Muscle of back (tissue), 11 donors: ENCODE data around the gene SH3RF1. TPM values are rescaled to one million over a fixed set of nuclear protein-coding genes. Genes with fewer than 3 reads are reported as not detected.
"Not testable (repeated sequence)": the region's sequence is repeated elsewhere in the genome, so short reads cannot be mapped to it uniquely, and the experiment has no call there.

ENCODE experiments used
- DNase-seq, 3 donors: peaks; one replicate each; pipeline versions ENCODE4 v3.0.0 to v3.0.0-alpha.2; 2013
- polyA plus RNA-seq, 10 donors: library from polyadenylated mRNA; unstranded; fragments of 120-200 nt; gene quantifications; one replicate each; pipeline ENCODE4 v1.2.1, GENCODE V29; 2013; ENCODE audit not compliant: insufficient read length in 10 of 10

Gene SH3RF1
- polyA plus RNA-seq, 10 donors = 13.2 to 20.5 (median 17.4) TPM

DNA sequence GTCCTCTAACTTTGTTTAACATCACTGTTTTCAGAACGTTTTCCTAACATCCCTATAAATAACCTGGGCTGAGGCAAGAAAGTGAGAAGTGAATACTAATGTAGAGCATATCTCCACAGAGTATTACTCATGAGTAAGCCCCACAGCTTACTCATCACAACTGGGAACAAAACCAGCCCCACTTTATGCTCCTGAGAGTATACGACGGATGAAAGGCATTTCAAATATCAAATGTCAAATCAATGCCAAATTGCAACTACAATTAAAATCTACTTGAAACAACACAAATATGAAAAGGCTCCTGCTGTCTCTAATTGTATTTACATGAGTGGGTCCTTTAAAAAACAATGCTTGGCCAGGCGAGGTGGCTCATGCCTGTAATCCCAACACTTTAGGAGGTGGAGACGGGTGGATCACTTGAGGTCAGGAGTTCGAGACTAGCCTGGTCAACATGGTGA lies 41.2 kb downstream of the SH3RF1 start:
- DNase-seq = peak in 1 of 3 donors; percentile 88

DNA sequence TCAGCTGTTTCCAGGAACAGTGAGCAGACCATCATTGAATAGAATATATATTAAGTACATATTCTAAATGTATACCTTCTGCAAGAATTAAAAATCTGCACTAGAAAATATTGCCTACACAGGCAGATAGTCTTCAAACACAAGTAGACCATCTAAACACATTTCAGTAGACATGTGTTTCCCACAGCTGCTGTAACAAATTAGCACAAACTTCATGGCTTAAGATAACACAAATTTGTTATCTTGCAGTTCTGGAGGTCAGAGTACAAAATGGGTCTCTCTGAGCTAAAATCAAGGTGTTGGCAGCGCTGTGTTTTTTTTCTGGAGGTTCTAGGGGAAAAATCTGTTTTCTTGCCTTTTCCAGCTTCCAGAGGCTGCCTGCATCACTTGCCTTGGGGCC lies 42.7 kb downstream of the SH3RF1 start:
- DNase-seq = no peak

DNA sequence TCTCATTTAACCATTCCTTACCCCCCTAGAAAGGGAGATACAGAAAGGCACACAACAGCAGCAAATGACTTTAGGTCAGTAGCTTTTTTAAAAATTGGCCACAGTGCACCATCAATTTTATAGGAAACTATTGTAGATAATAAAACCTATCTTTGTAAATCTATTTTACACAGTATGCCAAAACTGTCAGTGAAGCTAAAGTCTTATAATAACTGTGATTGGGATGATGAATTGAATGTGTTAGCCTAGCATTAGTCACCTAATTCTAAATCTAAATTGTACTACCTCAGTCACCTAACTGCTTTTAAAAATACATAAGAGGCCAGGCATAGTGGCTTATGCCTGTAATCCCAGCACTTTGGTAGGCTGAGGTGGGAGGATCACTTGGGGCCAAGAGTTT lies 44.2 kb downstream of the SH3RF1 start:
- DNase-seq = no peak

DNA sequence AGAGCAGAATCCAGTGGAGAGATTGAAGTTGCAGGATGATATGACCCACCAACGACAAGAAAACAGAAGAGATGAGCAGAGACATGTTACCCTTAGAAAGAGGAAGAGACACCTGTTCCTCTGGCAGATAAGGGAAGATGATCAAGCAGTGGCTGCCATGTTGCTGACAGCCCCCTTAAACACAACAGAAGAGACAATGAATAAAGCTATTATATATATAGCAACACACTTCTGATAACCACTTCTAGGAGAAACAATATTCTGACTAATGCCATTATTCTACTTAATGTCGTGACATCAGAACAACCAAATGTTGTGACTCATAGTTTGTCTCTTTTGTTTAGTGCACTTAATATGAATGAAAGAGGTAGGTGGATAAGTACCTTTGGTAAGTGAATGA lies 44.9 kb downstream of the SH3RF1 start:
- no peak for DNase-seq

DNA sequence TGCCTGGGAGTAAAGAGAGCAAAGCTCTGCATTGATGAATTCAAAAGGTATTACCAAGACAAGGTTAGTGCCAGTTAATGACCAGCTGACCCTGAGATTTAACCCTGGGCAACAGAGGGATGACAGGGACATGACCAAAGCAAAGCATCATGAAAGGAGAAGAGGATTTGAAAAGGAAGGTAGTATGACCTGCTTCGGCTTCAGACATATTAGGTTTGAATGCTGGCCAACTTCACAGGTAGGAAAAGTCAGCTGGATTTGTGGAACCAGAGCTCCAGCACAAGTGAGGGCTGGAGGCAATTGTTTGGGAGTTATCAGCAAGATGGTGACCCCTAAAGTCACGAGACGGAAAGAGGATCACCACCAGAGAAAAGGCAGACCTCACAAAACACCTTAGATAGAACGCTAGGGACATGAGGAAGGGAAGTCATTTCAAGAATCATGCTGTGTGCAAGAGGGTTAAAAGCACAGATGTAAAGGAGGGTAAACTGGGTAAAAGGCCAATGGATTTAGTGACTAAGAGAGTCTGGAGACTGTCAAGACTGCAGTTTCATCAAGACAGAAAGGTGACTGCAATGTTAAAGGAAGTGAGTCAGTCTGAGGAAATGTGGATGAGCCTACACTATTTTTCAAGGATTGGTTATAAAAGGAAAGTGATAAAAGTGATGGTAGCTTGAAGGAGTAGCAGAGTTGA lies 45.6 kb downstream of the SH3RF1 start:
- DNase-seq = peak in 1 of 3 donors; percentile 90

DNA sequence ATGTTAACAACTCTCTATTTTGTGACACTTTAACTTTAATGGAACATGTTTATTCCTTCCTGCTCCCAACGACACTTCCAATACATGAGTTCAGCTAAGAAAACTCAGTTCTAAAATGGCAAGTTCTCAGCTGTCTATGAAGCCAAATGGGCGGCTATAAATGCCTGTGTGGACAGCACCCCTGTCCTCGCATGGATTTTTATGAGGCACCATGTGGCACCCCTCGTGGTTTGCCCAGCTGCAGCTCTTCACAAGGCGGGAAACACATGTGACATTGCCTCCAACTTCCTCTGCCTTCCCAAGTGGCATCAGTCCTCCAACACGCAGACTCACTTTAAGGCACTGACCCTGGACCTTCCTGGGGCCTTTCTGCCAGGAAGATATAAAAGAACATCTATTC lies 48.0 kb downstream of the SH3RF1 start:
- no peak for DNase-seq

DNA sequence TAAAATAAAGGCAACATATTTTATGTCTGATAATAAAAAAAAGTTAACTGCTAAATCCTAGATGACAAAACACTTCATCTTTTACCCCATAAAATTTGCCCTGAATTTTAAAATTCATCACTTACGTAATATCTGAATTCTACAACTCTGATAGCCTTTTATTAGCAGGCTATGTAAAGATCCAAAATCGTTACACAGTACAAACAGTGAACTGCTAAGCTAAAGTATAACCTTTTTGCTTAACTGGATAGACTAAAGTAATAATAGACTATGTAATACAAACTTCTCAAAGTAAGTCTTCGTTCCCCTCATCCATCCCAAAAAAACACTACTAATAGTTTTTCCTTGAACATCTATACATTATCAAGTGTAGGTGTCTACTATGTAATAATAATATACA lies 49.1 kb downstream of the SH3RF1 start:
- no peak for DNase-seq

DNA sequence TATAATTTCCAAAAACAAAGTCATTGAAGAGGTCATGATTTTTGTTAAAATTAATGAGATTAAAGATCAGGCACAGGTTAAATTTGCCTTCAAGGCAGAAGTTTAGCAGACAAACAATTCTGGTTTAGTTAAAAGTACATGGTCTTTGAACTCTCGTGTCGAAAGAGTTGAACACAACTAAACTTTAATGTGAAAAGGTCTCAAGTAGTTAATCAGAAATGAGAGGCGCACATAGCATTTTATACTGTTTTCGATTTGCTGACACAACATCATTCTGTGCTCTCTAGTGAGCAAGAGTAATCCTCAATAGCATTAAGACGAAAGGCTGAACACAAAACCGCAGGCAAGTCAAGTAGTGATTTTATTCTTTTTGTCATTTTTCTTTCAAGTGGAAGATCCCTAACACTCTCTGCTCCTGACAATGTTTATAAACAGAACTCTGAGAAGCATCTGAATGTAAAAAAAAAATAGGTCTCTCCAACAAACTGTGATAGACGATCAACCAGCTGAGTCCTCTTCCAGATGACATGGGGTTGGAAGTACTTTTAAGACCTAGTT lies 49.8 kb downstream of the SH3RF1 start:
- no peak for DNase-seq

DNA sequence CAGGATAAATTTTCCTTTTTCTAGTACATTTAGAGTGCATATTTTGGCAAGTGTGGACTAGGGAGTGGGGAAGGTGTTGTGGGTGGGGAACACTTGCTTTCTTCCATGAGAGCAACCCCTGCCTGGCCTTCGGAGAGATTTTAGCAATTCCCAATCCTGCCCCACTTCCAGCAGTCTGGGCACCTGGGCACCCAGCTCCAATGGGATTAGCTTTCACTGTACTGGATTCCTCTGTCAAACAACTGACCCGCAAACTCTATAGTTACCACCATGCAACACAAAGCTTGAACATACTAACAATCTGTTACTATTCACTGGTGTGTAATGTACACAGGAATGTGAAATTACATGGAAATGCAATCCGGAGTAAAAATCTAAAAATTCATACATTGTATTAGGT lies 50.3 kb downstream of the SH3RF1 start:
- DNase-seq = no peak

DNA sequence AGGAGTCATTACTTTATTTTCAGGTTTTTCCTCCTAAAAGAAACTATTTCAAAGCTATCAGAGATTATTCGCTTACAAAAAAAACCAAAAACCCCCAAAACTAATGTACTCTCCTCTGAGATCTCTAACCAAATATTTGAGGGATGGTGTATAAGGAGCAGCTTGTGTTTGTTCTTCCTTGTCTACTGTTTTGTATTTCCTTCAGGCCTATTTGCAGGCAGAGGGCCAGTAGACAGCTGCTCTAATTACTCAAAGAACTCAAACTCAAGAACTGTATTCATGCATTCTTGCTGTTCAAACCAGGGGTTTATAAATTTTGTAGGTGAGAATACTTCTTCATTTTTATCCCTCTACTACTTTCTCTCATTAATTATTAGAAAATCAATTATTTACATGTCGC lies 51.3 kb downstream of the SH3RF1 start:
- DNase-seq = peak; percentile 38 to 61 (median 43)

DNA sequence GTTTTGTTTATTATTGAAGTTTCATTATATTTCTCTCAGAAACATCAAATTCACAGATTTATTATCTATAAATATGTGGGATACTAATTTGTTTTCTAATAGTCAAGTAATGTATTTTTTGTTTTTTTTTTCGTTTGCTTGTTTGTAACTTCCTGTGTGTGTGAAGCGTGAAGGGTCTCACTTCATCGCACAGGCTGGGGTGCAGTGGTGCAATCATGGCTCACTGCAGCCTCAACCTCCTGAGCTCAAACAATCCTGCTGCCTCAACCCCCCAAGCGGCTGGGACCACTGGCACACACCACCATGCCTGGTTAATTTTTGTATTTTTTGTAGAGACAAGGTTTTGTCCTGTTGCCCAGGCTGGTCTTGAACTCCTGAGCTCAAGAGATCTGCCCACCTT lies 55.1 kb downstream of the SH3RF1 start:
- no peak for DNase-seq

DNA sequence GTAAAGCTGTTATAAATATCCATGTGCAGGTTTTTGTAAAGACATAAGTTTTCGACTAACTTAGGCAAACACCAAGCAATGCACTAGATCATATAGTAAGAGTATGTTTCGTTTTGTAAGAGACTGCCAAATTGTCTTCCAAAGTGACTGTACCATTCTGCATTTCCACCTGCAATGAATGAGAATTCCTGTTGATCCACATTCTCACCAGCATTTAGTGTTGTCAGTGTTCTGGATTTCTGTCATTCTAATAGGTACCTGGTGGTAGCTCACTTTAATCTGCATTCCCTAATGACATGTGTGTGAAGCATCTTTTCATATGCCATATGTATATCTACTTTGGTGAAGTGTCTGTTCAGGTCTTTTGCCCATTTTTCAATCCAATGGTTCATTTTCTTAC lies 57.8 kb downstream of the SH3RF1 start:
- no peak for DNase-seq

DNA sequence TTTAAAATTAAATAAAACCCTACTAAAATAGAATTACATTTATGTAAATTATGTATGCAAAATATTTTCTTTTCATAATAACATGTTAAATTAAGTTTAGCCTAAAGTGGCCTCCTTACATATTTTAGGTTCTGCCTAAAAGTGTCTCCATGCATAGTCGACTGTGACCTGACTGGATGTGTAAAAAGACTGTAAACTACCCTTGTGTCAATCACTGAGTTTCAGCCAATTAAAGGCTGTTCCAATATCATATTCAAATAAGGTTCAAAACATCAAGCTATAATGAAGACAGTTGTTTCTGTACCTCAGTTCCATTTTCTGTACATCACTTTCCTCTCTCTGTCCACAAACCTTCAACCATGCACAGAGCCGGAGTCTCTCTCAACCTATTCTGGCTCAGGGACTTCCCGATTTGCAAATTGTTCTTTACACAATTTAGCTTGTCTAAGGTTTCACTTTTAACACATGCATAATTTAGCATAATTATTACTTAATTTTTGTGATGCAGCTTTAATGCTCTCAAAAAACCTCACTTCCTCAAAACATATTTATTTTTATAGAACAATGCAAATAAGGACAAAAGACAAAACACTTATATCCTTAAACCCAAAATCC lies 60.1 kb downstream of the SH3RF1 start:
- no peak for DNase-seq

DNA sequence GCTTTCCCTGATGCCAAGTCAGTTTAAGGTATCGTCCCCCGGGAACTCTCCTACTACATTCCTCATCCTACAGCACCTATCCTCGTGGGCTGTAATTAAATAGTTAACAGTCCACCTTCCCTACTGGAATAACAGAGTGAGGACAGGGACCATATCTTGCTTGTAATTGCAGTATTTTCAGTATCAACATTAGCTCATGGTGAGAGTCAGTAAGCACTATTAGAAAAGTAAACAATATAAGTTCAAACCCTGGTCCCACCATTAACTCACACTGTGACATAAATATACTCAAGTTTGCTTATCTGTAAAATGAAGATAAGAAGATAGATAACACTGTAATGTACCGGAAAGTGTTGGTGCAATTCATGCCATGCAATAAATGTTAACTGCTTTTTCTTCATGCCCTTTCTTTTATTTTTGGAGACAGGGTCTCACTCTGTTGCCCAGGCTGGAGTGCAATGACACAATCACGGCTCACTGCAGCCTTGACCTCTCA lies 61.3 kb downstream of the SH3RF1 start:
- no peak for DNase-seq

DNA sequence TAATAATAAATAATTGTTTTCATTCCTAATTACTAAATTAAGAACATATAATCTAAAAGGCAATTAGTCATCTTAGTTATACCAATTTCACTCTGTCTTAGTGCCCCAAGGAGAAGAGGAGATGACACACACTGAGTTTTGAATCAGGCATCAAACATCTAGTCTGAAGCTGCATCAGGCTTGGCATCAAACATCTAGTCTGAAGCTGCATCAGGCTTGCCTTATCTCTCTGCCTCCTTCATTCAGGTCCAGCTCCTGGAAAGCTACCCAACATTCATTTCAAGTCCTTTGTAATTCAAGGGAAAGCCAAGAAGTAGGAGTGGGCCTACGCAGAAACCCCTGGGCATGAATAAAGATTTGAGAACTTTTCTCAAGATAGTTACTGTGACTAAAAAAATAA lies 62.2 kb downstream of the SH3RF1 start:
- no peak for DNase-seq

DNA sequence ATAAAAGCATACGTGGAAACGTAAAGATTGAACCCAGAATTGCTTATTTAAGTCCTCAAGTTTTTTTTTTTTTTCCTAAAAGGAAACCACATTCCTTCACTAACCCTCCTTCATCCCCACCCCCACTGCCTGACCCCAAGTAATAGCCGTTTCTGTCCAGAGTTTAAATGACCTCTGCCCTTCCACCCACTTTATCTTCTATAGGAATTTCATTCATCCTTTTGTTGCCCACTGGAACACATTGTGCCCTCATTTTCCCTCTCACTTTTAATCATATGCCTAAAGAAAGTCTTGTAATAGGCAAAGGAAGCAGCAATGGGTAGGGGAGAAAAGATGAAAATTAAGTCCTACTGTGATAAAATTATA lies 62.7 kb downstream of the SH3RF1 start:
- no peak for DNase-seq

DNA sequence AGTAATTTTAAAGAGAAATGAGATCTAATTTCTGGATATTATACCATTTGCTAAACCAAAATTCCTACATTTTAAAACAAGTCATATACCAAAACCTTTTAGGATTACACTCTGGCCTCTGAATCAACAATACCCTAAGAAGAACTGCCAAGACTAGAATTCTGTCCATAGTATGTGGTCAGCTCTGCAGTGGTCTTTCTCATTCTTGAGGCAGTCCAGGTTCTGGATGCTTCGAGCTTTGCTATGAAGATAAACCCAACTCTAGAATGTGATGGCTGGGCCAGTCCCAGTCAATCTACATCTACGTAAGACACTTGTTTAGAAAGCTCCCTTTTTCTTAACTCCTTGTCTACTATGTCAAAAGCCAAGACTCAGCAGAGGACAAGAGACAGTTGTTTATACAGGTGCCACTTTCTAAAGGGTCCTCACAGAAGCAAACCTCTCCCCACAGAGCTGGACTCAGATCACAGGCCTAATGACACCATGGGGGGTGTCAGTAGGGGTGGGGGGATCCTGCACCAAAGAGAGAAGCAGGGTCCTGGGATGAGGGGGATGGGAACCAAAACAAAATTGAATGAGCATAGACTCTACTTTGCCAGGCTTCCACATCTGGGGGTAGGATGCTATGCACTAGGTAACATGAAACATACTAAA lies 63.2 kb downstream of the SH3RF1 start:
- DNase-seq = no peak

DNA sequence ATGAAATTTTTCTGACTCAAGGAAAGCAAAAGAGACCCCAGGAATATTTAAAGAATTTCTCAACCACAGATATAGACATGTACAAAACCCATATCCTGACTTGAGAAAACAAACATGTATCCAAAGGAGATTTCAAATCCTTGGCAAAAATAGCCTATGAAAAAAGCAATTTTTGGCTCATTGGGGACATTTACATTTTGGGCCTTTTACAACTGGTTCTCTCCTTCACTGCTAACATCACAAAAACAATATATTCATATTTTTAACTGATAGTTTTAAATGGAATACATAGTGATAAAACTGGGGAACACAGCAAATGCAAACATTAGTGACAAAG lies 65.0 kb downstream of the SH3RF1 start:
- no peak for DNase-seq

DNA sequence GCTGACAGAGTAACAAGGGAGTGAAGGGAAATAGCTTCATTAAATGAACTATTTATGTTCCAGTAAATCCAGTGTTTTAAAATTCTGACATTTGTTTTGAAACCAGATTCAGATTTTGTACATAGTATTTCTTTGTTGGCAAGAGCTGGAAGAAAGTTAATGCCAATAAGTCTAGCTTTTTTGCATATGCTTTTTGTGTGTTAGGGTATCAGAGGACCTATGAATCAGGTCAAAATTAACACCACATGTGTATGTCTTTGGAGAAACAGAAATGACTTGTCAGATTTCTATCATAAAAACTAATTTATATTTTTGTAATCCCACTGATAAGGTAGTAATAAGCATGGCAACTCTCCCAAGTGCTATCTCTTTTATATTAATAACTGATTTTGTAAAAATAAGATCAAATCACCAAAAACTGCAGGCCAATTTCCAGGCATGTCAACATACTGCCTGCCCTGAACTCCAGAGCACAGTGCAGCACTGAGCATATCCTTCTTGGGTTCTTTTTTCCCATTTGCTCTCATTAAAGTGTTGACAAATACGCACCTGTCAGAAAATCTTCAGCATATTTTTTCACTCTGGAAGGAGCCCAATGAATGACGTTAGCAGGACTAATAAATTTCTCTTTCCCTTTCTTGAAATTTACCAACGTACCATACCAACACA lies 65.5 kb downstream of the SH3RF1 start:
- DNase-seq = peak in 1 of 3 donors; percentile 59

DNA sequence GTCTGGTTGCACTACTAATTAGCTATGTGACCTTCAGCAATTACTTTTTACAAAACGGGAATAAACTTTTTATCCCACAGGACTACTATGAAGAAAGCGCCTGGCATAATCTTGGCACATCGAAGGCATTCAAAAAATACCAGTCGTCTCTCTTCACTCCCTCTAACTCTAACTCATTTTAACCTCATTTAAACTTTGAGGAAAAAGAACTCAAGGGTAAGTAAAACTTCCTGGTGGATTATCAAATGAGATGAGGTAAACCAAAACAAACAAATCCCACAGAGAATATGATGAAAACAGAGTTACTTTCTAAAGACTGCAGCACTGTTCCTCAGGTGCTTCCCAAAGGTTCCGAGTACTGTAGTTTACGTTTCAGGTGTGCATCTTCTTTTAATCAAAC lies 66.9 kb downstream of the SH3RF1 start:
- no peak for DNase-seq

DNA sequence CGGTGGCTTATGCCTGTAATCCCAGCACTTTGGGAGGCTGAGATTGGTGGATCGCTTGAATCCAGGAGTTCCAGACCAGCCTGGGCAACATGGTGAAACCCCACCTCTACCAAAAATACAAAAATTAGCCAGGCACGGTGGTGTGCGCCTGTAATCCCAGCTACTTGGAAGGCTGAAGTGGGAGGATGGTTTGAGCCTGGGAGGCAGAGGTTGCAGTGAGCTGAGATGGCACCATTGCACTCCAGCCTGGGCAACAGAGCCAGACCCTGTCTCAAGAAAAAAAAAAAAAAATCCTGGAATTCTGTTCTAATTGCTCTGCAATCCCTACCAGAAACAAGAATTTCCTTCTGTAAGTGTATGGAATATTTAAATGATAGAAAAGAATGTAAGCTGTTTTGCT lies 67.5 kb downstream of the SH3RF1 start:
- DNase-seq = not testable (repeated sequence)

DNA sequence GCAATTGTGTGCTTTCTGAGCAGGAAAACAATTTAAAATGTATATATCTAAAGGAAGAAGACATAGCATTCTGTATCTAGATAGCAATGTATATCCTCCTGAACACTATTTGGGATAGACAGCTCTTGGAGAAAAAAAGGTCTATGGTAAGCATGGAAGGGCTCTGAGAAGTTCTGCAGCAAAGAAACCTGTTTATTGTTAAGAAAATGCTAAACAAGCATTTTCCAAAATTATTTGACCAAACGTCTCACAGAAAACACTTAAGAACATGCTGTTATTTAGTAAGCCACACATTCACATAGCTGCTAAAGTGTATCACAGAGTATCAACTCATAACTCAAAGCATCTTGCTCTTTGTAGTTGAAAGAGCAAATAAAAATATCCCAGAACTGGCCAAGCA lies 67.9 kb downstream of the SH3RF1 start:
- DNase-seq = no peak
